Parathyroid adenoma (tissue), 2 donors: ENCODE measurements around the gene ERC1.

Source experiments
- H2AFZ ChIP-seq: fragments of 300-600 bp; sonication (generic); one replicate; pipeline ENCODE4 v1.7.0; 2017; ENCODE audit warnings: antibody characterized with exemption, mild to moderate bottlenecking
- H3K27ac ChIP-seq: fragments of 300-600 bp; sonication (generic); one replicate; pipeline ENCODE4 v1.7.0; 2017
- H3K27me3 ChIP-seq: fragments of 300-600 bp; sonication (generic); one replicate; pipeline ENCODE4 v1.7.0; 2017; ENCODE audit warnings: low read length; ENCODE audit not compliant: control insufficient read depth, insufficient read depth
- H3K36me3 ChIP-seq: fragments of 300-600 bp; sonication (generic); one replicate; pipeline ENCODE4 v1.7.0; 2017; ENCODE audit warnings: low read length; ENCODE audit not compliant: control insufficient read depth, insufficient read depth
- H3K4me1 ChIP-seq: fragments of 300-600 bp; sonication (generic); one replicate; pipeline ENCODE4 v1.7.0; 2017; ENCODE audit warnings: control low read depth
- H3K4me2 ChIP-seq: fragments of 300-600 bp; sonication (generic); one replicate; pipeline ENCODE4 v1.7.0; 2017; ENCODE audit warnings: low read length
- H3K4me3 ChIP-seq: fragments of 300-600 bp; sonication (generic); one replicate; pipeline ENCODE4 v1.7.0; 2017; ENCODE audit warnings: low read depth, low read length
- H3K79me2 ChIP-seq: fragments of 300-600 bp; sonication (generic); one replicate; pipeline ENCODE4 v1.7.0; 2017; ENCODE audit warnings: control low read depth
- H3K9ac ChIP-seq: fragments of 300-600 bp; sonication (generic); one replicate; pipeline ENCODE4 v1.7.0; 2017; ENCODE audit warnings: mild to moderate bottlenecking
- H3K9me3 ChIP-seq: fragments of 300-600 bp; sonication (generic); one replicate; pipeline ENCODE4 v1.7.0; 2017; ENCODE audit warnings: low read length; ENCODE audit not compliant: control insufficient read depth
- TF ChIP-seq, protein P1 (sequence below): fragments of 300-600 bp; sonication (generic); IDR thresholded peaks from one replicate; pipeline ENCODE4 v1.7.0; 2017; ENCODE audit warnings: antibody characterized with exemption, mild to moderate bottlenecking
- donor health status: primary hyperparathyroidism.

The ERC1 gene

DNA sequence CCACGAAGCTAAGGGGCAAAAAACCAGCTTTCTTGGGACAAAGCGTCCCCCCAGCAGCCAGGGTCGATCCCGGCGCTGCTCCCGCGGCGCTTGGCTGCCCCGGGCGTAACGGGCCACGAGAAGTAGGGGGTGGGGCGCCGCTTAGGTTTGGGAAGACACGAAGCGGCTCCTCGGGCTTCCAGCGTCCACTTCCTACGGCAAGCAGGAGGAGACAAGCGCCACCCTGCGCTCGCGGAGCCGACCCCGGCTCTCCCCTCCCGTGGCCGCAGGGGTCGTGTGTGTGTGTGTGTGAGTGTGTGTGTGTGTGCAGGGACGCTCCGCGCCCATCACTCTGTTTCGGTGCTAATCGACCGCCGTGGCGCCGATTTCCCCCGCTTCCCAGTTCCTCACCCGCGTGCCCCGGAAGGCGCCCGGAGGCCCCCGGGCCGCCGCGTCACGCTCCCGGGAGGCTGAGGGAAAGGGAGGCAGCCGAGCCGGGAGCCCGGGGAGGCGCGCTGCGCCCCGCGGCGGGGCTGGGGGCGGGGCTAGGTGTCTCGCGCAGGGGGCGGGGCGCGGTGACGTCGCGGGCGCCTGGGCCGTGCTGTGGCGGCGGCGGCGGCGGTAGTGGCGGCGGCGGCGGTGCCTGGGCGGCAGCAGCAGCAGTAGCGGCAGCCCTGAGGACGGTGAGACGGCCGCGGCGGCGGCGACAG, at the start of gene ERC1:
TSS of gene ERC1 (plus strand) at position 563 of the 689 bp plus-strand sequence. CDS start 36,681 bp downstream, outside the sequence.
- Histone ChIP-seq H3K27me3 (no peaks in the 10 kb centered on the region), H3K4me1 (peaks cover 18% of the 10 kb centered on the region), H2AFZ (peak within 1 kb of the TSS; percentile 99), H3K79me2 (peaks cover 13% of the 10 kb centered on the region), H3K4me2 (peak within 1 kb of the TSS; percentile 90), H3K9ac (peak within 1 kb of the TSS; percentile 93), H3K27ac (peak within 1 kb of the TSS; percentile 98), H3K4me3 (peak within 1 kb of the TSS; percentile 86), H3K9me3 (no peaks in the 10 kb centered on the region), H3K36me3 (no peaks in the 10 kb centered on the region)
- TF ChIP-seq, protein P1, sequence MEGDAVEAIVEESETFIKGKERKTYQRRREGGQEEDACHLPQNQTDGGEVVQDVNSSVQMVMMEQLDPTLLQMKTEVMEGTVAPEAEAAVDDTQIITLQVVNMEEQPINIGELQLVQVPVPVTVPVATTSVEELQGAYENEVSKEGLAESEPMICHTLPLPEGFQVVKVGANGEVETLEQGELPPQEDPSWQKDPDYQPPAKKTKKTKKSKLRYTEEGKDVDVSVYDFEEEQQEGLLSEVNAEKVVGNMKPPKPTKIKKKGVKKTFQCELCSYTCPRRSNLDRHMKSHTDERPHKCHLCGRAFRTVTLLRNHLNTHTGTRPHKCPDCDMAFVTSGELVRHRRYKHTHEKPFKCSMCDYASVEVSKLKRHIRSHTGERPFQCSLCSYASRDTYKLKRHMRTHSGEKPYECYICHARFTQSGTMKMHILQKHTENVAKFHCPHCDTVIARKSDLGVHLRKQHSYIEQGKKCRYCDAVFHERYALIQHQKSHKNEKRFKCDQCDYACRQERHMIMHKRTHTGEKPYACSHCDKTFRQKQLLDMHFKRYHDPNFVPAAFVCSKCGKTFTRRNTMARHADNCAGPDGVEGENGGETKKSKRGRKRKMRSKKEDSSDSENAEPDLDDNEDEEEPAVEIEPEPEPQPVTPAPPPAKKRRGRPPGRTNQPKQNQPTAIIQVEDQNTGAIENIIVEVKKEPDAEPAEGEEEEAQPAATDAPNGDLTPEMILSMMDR = no peak

DNA sequence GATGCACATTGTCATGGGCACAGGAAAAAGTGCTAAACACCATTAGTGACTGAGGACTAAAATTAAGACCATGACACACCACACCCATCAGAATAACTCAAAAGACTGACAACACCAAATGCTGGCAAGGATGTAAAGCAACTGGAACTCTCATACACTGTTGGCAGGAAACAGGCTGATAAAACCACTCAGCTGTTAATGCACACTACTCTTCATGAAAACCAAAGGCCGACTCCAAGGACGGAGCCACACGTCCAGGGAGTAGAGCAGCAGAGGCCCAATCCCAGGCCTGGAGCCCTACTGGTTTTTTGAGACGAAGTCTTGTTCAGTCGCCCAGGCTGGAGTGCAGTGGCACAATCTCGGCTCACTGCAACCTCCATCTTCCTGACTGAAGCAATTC, 48.0 kb upstream of the ERC1 start:
- H3K9ac ChIP-seq = no peak overlapping the region
- no peak overlapping the region for H3K27ac ChIP-seq
- TF ChIP-seq, protein P1 = no peak

DNA sequence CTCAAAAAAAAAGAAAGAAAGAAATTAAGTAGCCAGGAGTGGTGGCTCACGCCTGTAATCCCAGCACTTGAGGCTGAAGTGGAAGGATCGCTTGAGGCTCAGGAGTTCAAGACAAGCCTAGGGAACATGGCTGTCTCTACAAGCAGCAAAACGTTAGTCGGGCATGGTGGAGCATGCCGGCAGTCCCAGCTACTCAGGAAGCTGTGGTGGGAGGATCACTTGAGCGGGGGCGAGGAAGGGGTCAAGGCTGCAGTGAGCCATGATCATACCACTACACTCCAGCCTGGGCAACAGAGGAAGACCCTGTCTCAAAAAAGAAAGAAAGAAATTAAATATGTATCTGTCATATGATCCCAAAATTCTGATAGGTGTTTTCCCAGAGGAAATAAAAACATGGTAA, 46.8 kb upstream of the ERC1 start:
- Histone ChIP-seq H3K4me3 (no peak overlapping the region), H3K4me2 (no peak overlapping the region), H3K9ac (no peak overlapping the region), H3K79me2 (peaks cover 40% of the 10 kb centered on the region), H3K27me3 (no peaks in the 10 kb centered on the region), H3K27ac (no peak overlapping the region), H3K4me1 (peaks cover 7% of the 10 kb centered on the region), H3K9me3 (no peaks in the 10 kb centered on the region), H3K36me3 (no peaks in the 10 kb centered on the region), H2AFZ (no peak overlapping the region)
- TF ChIP-seq, protein P1 = no peak

More for the DNA sequence above, 48.0 kb upstream of the ERC1 start:
- Histone ChIP-seq H3K4me1 (peaks cover 3% of the 10 kb centered on the region), H3K4me3 (no peak overlapping the region), H3K36me3 (no peaks in the 10 kb centered on the region), H3K27me3 (no peaks in the 10 kb centered on the region), H3K9me3 (no peaks in the 10 kb centered on the region), H2AFZ (no peak overlapping the region), H3K4me2 (no peak overlapping the region), H3K79me2 (peaks cover 41% of the 10 kb centered on the region)

DNA sequence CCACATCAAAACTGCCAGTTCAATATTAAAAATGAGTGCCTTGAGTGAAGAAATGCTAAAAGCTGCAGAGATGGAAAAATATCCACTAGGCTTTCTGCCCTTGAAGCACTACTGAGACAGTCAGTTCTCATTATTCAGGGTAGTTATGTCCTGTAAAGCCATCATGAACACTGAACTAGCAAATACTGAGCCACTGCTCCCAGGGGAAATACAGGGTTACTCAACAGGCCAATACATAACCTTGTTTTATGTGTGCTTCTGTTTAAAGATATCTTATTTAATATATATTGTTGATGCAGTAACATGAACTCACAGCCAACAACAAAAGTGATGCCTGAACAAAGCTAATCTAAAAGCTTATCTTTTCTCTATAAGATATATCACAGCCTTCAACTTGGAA, 44.8 kb upstream of the ERC1 start:
- no peak overlapping the region for H3K9ac ChIP-seq
- peaks cover 7% of the 10 kb centered on the region for H3K4me1 ChIP-seq
- no peak overlapping the region for H2AFZ ChIP-seq
- no peak overlapping the region for H3K4me3 ChIP-seq
- no peaks in the 10 kb centered on the region for H3K36me3 ChIP-seq
- H3K4me2 ChIP-seq = no peak overlapping the region
- H3K27ac ChIP-seq = no peak overlapping the region
- no peaks in the 10 kb centered on the region for H3K27me3 ChIP-seq
- H3K79me2 ChIP-seq = peaks cover 29% of the 10 kb centered on the region
- TF ChIP-seq, protein P1 = no peak
- H3K9me3 ChIP-seq = no peaks in the 10 kb centered on the region

DNA sequence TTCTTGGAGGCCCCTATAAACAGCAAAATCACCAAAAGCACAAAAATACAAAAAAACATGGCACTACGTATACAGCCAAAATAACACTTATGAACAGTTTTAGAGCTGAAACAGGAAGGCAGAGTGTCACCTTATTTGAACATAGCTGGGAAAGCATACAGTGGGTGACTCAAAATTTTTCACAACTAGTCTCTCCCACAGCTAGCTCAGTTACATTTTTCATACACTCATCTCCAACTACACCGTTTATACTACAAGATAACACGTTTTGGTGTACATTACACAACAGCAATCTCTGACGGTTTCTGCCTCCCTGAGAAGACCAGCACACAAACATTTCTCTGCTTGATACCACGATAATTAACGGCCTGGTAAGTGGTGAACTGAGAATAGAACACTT, 44.4 kb upstream of the ERC1 start:
- no peak overlapping the region for H3K9ac ChIP-seq
- peaks cover 28% of the 10 kb centered on the region for H3K79me2 ChIP-seq
- H3K4me1 ChIP-seq = peaks cover 7% of the 10 kb centered on the region
- TF ChIP-seq, protein P1 = no peak
- H3K27me3 ChIP-seq = no peaks in the 10 kb centered on the region
- H3K4me2 ChIP-seq = no peak overlapping the region
- H2AFZ ChIP-seq = no peak overlapping the region
- no peak overlapping the region for H3K4me3 ChIP-seq
- no peaks in the 10 kb centered on the region for H3K9me3 ChIP-seq
- no peak overlapping the region for H3K27ac ChIP-seq
- H3K36me3 ChIP-seq = no peaks in the 10 kb centered on the region
